HG02884 (cell line): ENCODE data around the gene KRT82.

Experiments
- ATAC-seq: cut with Tn5 transposase; IDR thresholded peaks from one replicate; pipeline ENCODE4 v1.9.1; 2021; ENCODE audit warnings: mild to moderate bottlenecking, moderate library complexity; ENCODE audit not compliant: unreplicated experiment

Gene KRT82

GRCh38 chr12:52389313-52390207 is 16.6 kb downstream of the KRT82 start:
- no peak for ATAC-seq

- no peak for ATAC-seq
Measured at GRCh38 chr12:52387859-52388258, 18.3 kb downstream of the KRT82 start.

GRCh38 chr12:52385226-52385702 is 20.9 kb downstream of the KRT82 start, which contains the start of gene KRT84:
KRT84 (minus strand) TSS chr12:52385652; CDS start chr12:52385585, 67 bp downstream.
- ATAC-seq, result no peak

- no peak for ATAC-seq
Measured at GRCh38 chr12:52383331-52383730, 22.8 kb downstream of the KRT82 start.

- no peak for ATAC-seq
Measured at GRCh38 chr12:52382854-52383253, 23.3 kb downstream of the KRT82 start.

GRCh38 chr12:52381206-52381605 is 24.9 kb downstream of the KRT82 start:
- no peak for ATAC-seq

GRCh38 chr12:52380271-52380694 is 25.9 kb downstream of the KRT82 start:
- no peak for ATAC-seq

- ATAC-seq, result no peak
Measured at GRCh38 chr12:52379536-52379935, 26.6 kb downstream of the KRT82 start.

- no peak for ATAC-seq
Measured at GRCh38 chr12:52378091-52378490, 28.0 kb downstream of the KRT82 start.

GRCh38 chr12:52377266-52377665 is 28.9 kb downstream of the KRT82 start:
- no peak for ATAC-seq

GRCh38 chr12:52372216-52373154 is 33.6 kb downstream of the KRT82 start:
- no peak for ATAC-seq

- no peak for ATAC-seq
Measured at GRCh38 chr12:52371716-52372115, 34.4 kb downstream of the KRT82 start.

GRCh38 chr12:52370926-52371608 is 35.1 kb downstream of the KRT82 start:
- ATAC-seq, result no peak

GRCh38 chr12:52369809-52370208 is 36.3 kb downstream of the KRT82 start:
- ATAC-seq, result no peak

- ATAC-seq, result no peak
Measured at GRCh38 chr12:52369211-52369610, 36.9 kb downstream of the KRT82 start.

- ATAC-seq, result no peak
Measured at GRCh38 chr12:52368508-52368907, 37.6 kb downstream of the KRT82 start.

- no peak for ATAC-seq
Measured at GRCh38 chr12:52367876-52368275, 38.3 kb downstream of the KRT82 start.

- no peak for ATAC-seq
Measured at GRCh38 chr12:52366738-52367485, 39.2 kb downstream of the KRT82 start, which contains the start of gene KRT85. KRT85 (minus strand) TSS chr12:52367481; CDS start chr12:52367405, 76 bp downstream.

GRCh38 chr12:52364901-52365489 is 41.1 kb downstream of the KRT82 start:
- ATAC-seq, result no peak

GRCh38 chr12:52364061-52364460 is 42.1 kb downstream of the KRT82 start:
- no peak for ATAC-seq
